Anterior cingulate cortex (tissue), 58 donors: ENCODE data around the gene TAF11L2.
"Not testable (repeated sequence)": the region's sequence is repeated elsewhere in the genome, so short reads cannot be mapped to it uniquely, and the experiment has no call there.

Source experiments
- DNase-seq, 58 donors: peaks; one replicate each; lab custom pipeline; 2025; lab: John Stamatoyannopoulos, UW

The TAF11L2 gene

DNA sequence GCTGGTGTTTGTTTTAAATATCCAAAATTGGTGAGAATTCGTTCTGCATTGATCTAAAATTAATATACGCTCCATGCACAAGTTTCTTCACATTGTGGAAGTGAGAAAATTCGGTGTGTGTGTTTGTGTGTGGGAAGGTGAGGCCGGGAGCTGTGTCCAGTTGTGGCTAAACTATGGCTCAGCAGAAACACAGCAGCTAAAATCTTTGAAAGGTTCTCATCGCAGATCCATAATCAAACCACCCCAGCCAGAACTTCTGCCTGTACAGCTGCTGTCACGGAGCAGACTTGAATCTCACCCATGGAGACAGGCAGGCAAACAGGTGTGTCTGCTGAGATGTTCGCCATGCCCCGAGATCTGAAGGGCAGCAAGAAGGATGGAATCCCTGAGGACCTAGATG, at the start of gene TAF11L2:
TAF11L2 (plus strand) TSS at position 301 of the 400 bp plus-strand sequence.
- not testable (repeated sequence) for DNase-seq

- no peak for DNase-seq
Measured at GRCh38 chr5:17448877-17449276, 49.2 kb upstream of the TAF11L2 start.

GRCh38 chr5:17452936-17453335, 45.1 kb upstream of the TAF11L2 start:
- DNase-seq: no peak

DNA sequence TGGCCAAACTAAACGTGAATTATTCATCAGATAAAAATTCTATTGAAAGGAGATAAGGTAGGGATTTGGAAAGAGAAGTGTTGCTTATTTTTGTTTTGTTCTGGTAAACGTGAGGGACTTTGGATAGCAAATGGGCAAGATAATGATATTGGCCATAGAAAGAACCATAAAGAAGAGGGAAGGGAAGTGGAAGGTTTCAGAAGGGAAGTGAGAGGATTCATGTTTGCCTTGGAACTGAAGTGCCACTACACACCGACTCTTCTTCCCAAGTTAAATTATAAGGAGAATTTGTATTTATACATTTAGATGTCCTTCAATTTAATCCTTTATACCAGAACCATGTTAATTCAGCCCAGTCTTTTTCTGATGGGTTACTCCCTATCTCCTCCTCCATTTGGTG, 42.1 kb upstream of the TAF11L2 start:
- no peak for DNase-seq

- DNase-seq: no peak
Measured at GRCh38 chr5:17461793-17462192, 36.2 kb upstream of the TAF11L2 start.

- DNase-seq: no peak
Measured at GRCh38 chr5:17463653-17464052, 34.4 kb upstream of the TAF11L2 start.

DNA sequence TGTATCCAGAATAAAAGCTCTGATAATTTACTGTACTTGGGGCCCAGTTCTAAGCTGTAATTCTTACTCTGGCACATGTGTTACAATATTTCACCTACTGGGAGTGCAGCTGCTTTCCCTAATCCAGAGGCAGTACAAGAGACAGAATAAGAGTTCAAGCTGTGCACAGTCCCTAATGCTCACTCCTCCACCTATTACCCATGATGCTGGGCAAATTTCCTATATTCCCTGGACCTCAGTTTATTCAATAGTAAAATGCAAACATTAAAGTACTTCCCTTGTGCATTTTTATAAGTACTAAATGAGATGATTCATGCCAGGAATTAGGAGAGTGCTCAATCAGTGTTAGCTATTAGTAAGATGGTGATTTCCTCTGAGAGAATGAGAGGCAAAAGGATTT, 28.0 kb upstream of the TAF11L2 start:
- no peak for DNase-seq

DNA sequence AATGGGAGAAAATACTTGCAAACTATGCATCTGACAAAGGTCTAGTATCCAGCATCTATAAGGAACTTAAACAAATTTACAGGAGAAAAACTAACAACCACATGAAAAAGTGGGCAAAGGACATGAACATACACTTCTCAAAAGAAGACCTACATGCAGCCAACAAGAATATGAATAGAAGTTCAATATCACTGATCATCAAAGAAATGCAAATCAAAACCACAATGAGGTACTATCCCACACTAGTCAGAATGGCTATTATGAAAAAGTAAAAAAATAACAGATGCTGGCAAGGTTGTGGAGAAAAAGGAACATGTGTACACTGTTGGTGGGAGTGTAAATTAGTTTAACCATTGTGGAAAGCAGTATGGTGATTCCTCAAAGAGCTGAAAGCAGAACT, 23.0 kb upstream of the TAF11L2 start:
- not testable (repeated sequence) for DNase-seq

DNA sequence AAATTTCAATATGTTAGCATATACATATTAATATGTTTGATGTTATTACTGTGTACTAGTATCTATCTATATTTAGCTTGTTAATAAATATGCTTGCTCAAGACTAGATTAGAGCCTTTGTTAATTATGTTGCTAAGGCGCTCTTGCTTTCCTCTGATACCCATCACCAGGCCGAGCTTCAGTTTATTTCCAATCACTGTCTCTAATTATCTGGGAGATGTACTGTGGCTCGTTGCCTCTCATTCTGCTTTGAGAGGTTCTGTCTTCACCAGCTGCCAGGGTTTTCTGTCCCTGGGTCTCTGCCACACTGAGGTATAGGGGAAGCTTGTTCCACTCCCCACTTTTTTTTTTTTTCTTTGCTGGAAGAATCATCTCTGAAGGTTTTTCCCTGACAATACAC, 21.0 kb upstream of the TAF11L2 start:
- DNase-seq: no peak

DNA sequence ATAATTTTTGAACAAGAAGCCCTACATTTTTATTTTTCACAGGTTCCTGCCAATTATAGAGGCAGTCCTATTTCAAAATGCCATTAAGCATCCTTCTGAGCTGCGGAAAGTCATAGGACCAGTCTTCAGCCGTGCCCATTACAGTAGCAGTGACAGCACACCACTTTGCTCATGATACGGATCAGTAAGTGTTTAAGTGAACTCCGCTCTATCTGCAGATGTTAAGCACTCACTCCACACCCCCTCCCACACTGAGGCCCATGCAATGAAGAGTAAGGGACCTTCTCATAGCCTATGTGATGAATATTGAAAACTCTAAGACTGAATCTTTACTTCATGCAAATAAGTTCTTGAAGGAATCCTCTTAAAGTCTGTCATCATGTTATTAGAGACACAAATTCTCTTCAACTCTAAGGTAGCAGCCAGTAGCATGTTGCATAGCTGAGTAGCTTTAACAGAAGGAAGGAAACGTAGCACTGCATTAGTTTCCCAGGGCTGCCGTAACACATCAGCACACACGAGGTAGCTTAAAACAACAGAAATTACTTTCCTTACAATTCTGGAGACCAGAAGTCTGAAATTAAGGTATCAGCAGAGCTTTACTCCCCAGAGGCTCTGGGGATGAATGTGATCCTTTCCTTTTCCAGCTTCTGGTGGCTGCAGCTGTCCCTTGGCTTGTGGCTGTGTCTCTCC, 20.3 kb upstream of the TAF11L2 start:
- no peak for DNase-seq

DNA sequence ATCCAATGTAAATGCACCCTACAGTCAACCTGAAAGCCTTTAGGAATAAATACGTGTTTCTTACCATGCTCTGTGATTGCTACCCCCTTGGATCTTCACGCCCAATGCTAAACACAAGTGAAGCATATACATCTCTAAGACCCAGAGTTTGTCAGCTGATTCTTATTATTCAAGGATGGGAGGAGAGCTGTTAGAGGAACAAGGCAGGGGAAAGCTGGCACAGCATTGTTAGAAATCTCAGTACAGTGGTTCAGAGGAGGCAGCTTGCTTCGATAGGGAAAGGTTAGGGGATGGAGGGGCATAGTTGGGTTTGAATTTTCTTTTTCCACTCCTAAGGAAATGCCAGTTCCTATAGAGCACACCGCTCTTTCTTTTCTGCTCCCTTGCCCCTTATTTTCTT, 16.7 kb upstream of the TAF11L2 start:
- DNase-seq: no peak

DNA sequence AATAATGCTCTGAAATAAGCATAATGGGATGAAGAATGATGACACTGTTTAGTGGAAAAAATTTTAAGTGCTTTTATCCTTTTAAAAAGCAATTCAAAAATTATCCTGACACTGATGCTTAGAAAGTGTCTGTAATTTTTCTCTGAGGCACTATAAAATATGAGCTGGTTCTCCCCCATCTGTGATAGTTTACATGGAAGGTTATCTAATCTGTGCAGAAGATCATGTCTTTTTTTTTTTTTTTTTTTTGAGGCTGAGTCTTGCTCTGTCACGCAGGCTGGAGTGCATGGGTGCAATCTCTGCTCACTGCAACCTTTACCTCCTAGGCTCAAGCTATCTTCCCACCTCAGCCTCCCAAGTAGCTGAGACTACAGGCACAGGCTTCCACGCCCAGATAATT, 15.2 kb upstream of the TAF11L2 start:
- no peak for DNase-seq

DNA sequence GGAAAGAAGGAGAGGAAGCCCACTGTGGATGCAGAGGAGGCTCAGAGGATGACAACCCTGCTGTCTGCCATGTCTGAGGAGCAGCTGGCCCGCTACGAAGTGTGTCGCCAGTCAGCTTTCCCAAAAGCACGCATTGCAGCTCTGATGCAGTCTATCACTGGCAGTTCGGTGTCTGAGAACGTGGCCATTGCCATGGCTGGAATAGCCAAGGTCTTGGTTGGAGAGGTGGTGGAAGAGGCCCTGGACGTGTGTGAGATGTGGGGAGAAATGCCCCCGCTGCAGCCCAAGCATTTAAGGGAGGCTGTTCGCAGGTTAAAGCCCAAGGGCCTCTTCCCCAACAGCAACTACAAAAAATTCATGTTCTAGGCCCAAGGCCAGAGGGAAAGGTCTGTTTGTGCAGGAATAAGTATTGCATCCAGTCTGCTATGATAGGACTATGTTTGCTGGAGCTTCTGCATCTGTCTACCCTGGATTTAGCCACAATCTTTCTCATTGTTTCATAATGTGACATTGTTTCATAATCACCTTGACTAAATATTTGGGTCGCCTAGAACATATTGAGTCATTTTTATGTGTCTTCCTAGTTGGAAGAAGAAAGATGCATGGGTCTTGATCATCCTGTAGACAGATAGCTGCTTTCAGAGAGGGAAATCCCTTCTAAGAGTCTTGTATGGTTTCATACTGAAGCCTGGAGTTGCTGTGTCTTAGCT, 11.4 kb upstream of the TAF11L2 start:
- DNase-seq: not testable (repeated sequence)

- no peak for DNase-seq
Measured at GRCh38 chr5:17487174-17487512, 10.9 kb upstream of the TAF11L2 start.

DNA sequence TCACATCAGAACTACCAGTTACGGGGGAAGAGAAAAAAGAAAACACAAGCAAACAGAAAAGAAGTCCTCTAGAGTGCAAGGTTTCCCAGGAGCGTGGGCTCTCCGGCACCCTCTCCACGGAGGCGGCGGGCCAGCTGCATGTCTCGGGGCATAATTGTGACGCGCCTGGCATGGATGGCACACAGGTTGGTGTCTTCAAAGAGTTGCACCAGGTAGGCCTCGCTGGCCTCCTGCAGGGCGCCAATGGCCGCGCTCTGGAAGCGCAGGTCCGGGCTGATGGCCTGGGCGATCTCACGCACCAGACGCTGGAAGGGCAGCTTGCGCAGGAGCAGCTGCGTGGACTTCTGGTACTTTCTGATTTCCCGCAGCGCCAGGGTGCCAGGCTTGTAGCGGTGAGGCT, 6.8 kb upstream of the TAF11L2 start:
- not testable (repeated sequence) for DNase-seq

GRCh38 chr5:17492770-17493169, 5.3 kb upstream of the TAF11L2 start:
- no peak for DNase-seq

DNA sequence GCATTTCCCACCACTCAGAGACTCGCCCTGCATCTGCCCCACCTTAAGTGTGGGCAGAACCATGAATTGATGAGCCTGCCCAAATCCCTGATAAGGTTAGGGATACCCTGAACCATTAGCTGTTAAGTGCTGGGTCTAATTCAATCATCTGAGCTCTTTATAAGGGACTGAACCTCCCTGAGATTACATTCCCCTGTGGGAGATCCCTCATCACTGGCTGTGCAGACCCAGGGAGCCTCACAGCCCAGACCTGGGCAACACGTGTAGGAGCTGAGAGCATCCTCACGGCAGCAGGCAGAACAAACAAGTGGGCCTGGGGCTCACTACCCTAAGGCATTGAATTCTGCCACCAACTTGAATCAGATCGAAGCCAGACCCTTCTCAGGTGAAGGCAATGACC, 585 bp upstream of the TAF11L2 start:
- no peak for DNase-seq

DNA sequence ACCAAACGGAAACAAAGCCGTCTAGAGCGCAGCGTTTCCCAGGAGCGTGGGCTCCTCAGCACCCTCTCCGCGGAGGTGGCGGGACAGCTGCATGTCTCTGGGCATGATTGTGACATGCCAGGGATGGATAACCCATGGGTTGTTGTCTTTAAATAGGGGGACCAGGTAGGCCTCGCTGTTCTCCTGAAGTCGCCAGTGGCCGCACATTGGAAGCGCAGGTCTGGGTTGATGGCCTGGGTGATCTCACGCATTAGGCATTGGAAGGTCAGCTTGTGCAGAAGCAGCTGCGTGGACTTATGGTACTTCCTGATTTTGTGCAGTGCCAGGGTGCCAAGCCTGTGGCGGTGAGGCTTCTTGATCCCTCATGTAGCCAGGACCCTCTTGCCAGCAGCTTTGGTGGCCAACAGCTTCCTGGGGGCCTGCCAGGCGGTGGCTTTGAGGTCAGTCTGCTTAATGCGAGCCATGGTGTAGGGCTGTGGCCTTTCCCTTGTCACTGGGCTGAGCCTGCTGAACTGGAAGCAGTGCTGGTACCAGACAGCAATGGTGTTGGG, 13.8 kb downstream of the TAF11L2 start:
- no peak for DNase-seq

DNA sequence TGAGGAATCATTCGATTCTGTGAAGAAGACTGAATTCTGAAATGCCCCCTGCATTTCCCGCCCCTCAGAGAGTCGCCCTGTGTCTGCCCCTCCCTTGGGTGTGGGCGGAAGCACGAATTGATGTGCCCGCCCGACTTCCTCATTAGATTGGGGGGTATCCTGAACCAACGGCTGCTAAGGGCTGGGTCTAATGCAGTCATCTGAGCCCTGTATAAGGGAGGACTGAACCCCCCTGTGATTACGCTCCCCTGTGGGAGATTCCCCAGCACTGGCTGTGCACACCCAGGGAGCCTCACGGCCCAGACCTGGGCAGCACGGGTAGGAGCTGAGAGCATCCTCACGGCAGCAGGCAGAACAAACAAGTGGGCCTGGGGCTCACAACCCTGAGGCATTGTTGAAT, 19.5 kb downstream of the TAF11L2 start:
- DNase-seq: not testable (repeated sequence)

- not testable (repeated sequence) for DNase-seq
Measured at GRCh38 chr5:17518067-17518466, 20.0 kb downstream of the TAF11L2 start, which contains the start of gene TAF11L3. Gene TAF11L3, plus strand, starts transcription at chr5:17518367.

DNA sequence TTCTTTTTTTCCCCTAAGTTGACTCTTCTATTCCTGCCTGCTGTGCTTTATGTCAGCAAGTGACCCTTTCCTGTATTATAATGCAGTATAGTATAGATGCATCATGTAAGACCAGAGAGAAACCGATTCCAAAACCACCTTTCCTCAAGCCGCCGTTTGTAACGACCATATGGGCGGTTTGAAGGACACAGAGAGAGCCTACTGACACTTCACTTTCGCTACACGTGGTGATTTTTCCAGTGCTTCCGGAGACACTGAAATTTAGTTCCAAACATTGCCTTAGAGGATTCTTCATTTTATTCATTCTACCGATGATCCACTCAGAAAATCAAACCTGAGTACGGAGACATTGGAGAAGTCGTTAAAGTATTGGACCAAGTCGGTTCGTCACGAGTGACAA, 21.5 kb downstream of the TAF11L2 start:
- DNase-seq: not testable (repeated sequence)

DNA sequence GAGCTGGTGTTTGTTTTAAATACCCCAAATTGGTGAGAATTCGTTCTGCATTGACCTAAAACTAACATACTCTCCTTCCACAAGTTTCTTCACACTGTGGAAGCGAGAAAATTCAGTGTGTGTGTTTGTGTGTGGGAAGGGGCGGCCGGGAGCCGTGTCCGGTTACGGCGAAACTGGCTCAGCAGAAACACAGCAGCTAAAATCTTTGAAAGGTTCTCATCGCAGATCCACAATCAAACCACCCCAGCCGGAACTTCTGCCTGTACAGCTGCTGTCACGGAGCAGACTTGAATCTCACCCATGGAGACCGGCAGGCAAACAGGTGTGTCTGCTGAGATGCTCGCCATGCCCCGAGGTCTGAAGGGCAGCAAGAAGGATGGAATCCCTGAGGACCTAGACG, 23.5 kb downstream of the TAF11L2 start, which contains the start of gene TAF11L4:
TAF11L4 (plus strand) TSS at position 301 of the 400 bp plus-strand sequence.
- DNase-seq: not testable (repeated sequence)
